ENCODE results near the gene MMP11. TPM values are rescaled to one million over a fixed set of nuclear protein-coding genes. Genes with fewer than 3 reads are reported as not detected.

Gene MMP11
- total and polyA plus RNA-seq, 2 of the 13 experiments (the other 11 are each of a cell fraction or from before 2014, with no cell fraction given): 8.9 to 28.6 TPM

GRCh38 chr22:23789638-23790037 is 17.0 kb downstream of the MMP11 start (continued):
- no peak for TF ChIP-seq ZNF513 (CRISPR knock-in tag; conservative IDR thresholded peaks at IDR 0.05)
- TF ChIP-seq SOX13 (IDR thresholded peaks at IDR 0.05): no peak
- no peak for TF ChIP-seq SOX13 (CRISPR knock-in tag; conservative IDR thresholded peaks at IDR 0.05 in 1 of 2, IDR thresholded peaks at IDR 0.05 in 1 of 2)
- TF ChIP-seq MED13 (CRISPR knock-in tag; IDR thresholded peaks at IDR 0.05): no peak
- TF ChIP-seq RAD51 (IDR thresholded peaks at IDR 0.05; ENCODE audit: borderline replicate concordance): no peak
- TF ChIP-seq SIN3A (IDR thresholded peaks at IDR 0.05; ENCODE audit: borderline replicate concordance, low read depth, low read length): peak; percentile 57; the same call in 1 of the 2 replicates
- no peak for TF ChIP-seq TEF (CRISPR knock-in tag; IDR thresholded peaks at IDR 0.05)
- TF ChIP-seq ZFP36L1 (CRISPR knock-in tag; IDR thresholded peaks at IDR 0.05): no peak
- no peak for TF ChIP-seq ZNF615 (CRISPR knock-in tag; IDR thresholded peaks at IDR 0.05; ENCODE audit: borderline replicate concordance)
- peak; percentile 49; the same call in 1 of the 2 replicates for TF ChIP-seq ZFX (CRISPR knock-in tag; IDR thresholded peaks at IDR 0.05; ENCODE audit: low read depth)
- peak; percentile 48 for TF ChIP-seq YY1 (IDR thresholded peaks at IDR 0.05; ENCODE audit: insufficient read depth, insufficient replicate concordance, low read depth, low read length)
- TF ChIP-seq RERE (CRISPR knock-in tag; IDR thresholded peaks at IDR 0.05; ENCODE audit: low read depth): no peak
- TF ChIP-seq MLX (CRISPR knock-in tag; IDR thresholded peaks at IDR 0.05): no peak
- no peak for TF ChIP-seq CREM (IDR thresholded peaks at IDR 0.05)
- TF ChIP-seq CREM (CRISPR knock-in tag; IDR thresholded peaks at IDR 0.05): no peak
- TF ChIP-seq UBTF (CRISPR knock-in tag; IDR thresholded peaks at IDR 0.05): 0 out of 2 replicates have a peak, but pooled peaks have one; percentile 44
- TF ChIP-seq ZNF772 (CRISPR knock-in tag; IDR thresholded peaks at IDR 0.05): 0 out of 2 replicates have a peak, but pooled peaks have one; percentile 46
- no peak for TF ChIP-seq ZNF256 (CRISPR knock-in tag; conservative IDR thresholded peaks at IDR 0.05)
- TF ChIP-seq ZNF260 (CRISPR knock-in tag; IDR thresholded peaks at IDR 0.05; ENCODE audit: borderline replicate concordance, low read depth): no peak
- no peak for TF ChIP-seq THYN1 (CRISPR knock-in tag; IDR thresholded peaks at IDR 0.05; ENCODE audit: borderline replicate concordance, low read depth)
